Activated CD8-positive, alpha-beta memory T cell treated with anti-CD3 and anti-CD28 coated beads for 4 hours (primary cell): ENCODE data around the gene IL27RA.

Experiments
- DNase-seq, 2 donors: peaks; one replicate each; pipeline ENCODE4 v3.0.0-alpha.2; 2020; ENCODE audit warnings: low read depth in 2 of 2

The IL27RA gene

GRCh38 chr19:14085309-14085995, 53.9 kb downstream of the IL27RA start, which contains the start of gene C19orf67:
Gene C19orf67 (minus strand): TSS chr19:14085783. CDS start chr19:14085627, 156 bp downstream.
- no peak for DNase-seq

DNA sequence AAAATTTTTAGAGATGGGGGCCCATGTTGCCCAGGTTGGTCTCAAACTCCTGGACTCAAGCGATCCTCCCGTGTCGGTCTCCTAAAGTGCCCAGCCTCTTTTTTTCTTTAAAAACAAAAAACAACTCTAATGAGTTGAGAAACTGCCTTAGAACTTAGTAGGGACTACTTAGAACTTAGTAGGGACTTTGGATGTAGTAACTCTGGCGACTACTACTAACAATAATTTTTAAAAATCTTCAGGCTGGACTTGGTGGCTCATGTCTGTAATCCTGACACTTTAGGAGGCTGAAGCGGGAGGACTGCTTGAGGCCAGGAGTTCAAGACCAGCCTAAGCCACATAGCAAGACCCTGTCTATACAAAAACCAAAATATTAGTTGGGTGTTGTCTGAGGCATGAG, 54.5 kb downstream of the IL27RA start:
- DNase-seq, result no peak

- DNase-seq, result no peak
Observed at GRCh38 chr19:14088634-14089411, 57.3 kb downstream of the IL27RA start.

GRCh38 chr19:14089412-14089661, 57.8 kb downstream of the IL27RA start:
- no peak for DNase-seq

DNA sequence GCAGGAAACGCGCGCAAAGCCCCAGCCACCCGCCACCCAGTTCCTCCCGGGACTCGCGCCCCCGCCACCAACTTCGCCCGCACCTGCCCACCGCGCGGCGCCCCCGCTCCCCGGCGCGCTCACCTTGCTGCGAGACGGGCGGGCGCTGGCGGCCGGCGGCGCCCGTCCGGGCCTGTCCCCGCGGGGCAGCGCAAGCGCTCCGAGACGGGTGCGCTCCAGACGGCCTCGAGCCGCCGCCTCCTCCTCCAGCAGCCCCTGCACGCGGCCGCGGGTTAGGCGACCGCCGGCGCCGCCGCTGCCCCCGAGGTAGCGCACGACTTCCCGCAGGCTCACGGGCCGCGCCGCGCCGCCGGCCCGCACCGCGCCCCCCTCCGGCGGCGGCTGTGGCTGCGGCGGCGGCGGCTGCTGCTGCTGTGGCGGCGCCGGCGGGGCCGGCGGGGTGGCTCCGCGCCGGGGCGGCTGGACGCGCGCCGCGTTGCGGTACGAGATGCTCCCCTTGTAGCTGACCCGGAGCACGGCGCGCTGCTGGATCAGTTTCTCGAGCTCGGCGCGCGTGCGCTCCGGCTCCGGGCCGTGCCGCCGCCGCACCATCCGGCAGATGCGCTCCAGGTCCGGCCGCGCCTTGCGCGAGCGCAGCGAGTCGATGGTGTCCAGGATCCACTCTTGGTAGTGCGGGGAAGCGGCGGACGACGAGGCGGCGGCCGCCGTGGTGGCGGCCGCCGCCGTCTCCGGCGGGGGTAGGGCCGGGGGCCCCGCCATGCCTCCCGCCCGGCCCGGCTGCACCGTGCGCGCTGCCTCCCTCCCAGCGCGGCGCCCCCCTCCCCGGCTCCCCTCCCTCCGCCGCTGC, 58.3 kb downstream of the IL27RA start:
- DNase-seq, result no peak

GRCh38 chr19:14090509-14091080, 59.0 kb downstream of the IL27RA start, which contains the start of gene SAMD1:
Gene SAMD1 (minus strand): TSS chr19:14090751.
- peak; percentile 78 to 83 for DNase-seq

DNA sequence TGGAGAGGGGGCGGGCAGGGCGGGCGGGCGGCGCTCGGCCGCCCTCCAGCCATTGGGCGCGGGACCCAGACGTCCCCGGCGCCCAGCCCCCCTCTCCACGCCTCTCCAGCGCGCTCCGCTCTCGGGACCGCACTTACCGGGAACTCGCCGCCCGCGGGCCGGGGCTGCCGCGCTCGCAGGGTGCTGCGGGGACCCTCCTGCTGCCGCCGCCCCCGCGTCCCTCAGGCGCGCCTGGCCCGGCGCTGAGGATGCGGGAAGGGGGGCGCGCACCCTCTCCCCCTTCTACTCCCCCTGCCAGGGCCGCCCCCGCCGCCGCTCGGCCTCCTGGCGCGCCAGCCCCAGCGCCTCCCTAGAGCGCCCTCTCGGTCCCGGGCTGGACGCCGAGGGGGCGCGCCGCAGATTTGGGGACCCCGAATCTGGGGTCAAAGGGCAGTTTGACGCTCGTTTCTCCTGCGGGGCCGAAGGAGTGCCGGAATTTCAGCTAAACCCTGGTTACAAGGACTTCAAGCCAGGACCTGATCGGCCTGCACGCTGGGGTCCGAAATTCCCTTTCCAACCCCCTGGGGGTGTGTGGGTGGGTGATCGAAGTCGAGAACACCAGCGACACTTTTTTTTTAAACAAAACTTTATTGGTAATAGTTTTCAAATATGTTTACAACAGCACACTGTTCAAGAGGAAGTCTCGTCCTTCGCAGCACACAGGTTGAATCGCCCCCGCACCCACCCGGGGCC, 59.7 kb downstream of the IL27RA start:
- peak in 1 of 2 donors; percentile 31 for DNase-seq

DNA sequence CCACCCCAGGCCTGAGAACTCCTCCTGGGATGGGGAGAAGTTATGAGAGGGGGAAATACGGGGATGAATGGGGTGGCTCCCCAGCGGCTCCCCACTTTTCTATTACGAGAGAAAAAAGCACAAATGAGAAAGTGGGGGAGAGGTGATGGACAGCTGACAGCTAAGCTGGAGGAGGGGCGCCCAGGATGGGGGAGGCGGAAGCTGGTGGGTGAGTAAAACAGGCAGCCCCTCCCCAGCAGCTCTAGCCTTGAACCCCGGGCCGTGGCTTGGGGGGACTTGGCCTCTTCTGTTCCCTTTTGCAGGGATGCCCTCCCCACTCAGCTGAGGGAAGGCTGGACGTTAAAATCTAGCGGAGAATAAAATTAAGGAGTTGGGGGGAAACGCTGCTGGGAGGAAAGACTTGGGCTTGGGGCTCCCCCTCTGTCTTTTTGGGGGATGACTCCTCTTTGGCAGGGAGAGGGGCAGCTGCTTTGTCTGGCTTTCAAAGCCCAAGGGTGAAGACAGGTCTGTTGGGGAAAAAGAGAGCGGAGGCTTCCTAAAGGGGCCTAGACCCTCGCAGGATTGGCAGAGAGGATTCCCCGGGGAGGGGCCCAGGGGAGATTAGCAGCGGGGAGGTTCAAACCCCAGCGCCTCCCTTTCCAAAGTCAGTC, 60.4 kb downstream of the IL27RA start:
- DNase-seq, result peak in 1 of 2 donors; percentile 26

- DNase-seq, result no peak
Observed at GRCh38 chr19:14093117-14093823, 61.7 kb downstream of the IL27RA start.

- DNase-seq, result no peak
Observed at GRCh38 chr19:14094854-14095253, 63.3 kb downstream of the IL27RA start.

GRCh38 chr19:14096272-14096992, 64.9 kb downstream of the IL27RA start:
- no peak for DNase-seq

GRCh38 chr19:14097532-14098151, 66.1 kb downstream of the IL27RA start:
- DNase-seq, result no peak

DNA sequence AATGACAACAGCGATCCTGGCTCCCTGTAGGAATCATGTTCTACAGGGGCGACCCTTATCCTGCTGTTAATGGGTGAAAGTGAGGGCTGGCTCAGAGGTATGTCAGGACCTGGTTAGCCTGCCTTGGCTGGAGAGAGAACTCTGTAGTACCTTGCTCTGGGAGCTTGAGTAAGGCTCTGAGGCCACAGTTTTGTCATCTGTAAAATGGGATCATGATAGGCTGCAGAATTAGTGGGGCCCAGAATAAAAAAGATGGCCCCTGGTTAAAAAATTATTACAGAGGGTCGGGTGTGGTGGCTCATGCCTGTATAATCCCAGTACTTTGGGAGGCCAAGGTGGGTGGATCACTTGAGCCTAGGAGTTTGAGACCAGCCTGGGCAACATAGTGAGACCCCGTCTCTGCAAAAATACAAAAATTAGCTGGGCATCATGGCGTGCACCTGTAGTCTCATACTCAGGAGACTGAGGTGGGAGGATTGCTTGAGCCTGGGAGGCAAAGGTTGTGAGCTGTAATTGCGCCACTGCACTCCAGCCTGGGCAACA, 69.5 kb downstream of the IL27RA start:
- DNase-seq, result no peak

- no peak for DNase-seq
Observed at GRCh38 chr19:14102102-14102696, 70.6 kb downstream of the IL27RA start.

- no peak for DNase-seq
Observed at GRCh38 chr19:14102756-14103155, 71.2 kb downstream of the IL27RA start.
